ENCODE measurements around the gene PPP2R1B. TPM values are rescaled to one million over a fixed set of nuclear protein-coding genes. Genes with fewer than 3 reads are reported as not detected.

PPP2R1B gene
- total RNA-seq, 1 experiment from 2014 or later, result 109 TPM

DNA sequence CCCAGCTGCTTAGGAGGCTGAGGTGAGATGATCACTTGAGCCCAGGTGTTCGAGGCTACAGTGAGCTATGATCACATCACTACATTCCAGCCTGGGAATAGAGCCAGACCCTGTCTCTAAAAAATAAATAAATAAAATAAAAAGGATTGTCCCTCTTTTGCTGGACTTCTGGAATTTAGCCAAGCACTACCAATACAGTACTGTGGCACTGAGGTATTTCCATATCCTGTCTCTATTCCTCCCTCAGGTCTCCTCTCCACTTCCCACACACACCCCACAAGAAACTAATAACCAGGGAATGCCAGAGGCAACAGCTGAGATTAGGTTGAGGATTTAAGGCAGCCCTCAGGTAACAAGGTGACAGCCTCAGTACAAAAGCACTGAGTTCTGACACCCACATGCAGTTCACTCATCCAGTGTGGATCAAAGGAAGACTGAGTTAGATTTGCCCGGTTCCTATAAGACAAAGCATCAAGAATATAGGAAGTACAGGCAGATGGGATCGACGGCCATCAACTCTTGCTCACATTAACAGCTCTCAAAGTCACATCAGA, 4.5 kb upstream of the PPP2R1B start:
- H3K27ac Mint-ChIP-seq (ENCODE audit: unreplicated experiment), result peak overlapping the region; percentile 29
- H3K36me3 ChIP-seq (ENCODE audit: control insufficient read depth, insufficient read depth, low read length), result no peaks in the 10 kb centered on the region
- ChIA-PET CTCF (no interaction called here), POLR2A (no interaction called here)
- H3K36me3 Mint-ChIP-seq (ENCODE audit: insufficient read depth, unreplicated experiment), result peaks cover 12% of the 10 kb centered on the region
- H3K4me3 ChIP-seq (ENCODE audit: low read depth, low read length), result no peak overlapping the region
- BruUV-seq (replicated peaks), result no TSS peak
- H3K4me3 Mint-ChIP-seq (ENCODE audit: unreplicated experiment), result no peak overlapping the region
- no peaks in the 10 kb centered on the region for H3K27me3 Mint-ChIP-seq (ENCODE audit: insufficient read depth, unreplicated experiment)
- no peaks in the 10 kb centered on the region for H3K9me3 Mint-ChIP-seq (ENCODE audit: unreplicated experiment)
- no peak for DNase-seq
- peaks cover 5% of the 10 kb centered on the region; the same call in 1 of the 2 replicates for H3K4me1 ChIP-seq
- H3K27me3 ChIP-seq (replicated peaks; ENCODE audit: control insufficient read depth, insufficient read depth, low read length), result no peaks in the 10 kb centered on the region
- intact Hi-C loops (cut with micrococcal nuclease; ENCODE audit: unreplicated experiment), result no loop called here
- no peaks in the 10 kb centered on the region for H3K9me3 ChIP-seq
- TF ChIP-seq, protein P1, sequence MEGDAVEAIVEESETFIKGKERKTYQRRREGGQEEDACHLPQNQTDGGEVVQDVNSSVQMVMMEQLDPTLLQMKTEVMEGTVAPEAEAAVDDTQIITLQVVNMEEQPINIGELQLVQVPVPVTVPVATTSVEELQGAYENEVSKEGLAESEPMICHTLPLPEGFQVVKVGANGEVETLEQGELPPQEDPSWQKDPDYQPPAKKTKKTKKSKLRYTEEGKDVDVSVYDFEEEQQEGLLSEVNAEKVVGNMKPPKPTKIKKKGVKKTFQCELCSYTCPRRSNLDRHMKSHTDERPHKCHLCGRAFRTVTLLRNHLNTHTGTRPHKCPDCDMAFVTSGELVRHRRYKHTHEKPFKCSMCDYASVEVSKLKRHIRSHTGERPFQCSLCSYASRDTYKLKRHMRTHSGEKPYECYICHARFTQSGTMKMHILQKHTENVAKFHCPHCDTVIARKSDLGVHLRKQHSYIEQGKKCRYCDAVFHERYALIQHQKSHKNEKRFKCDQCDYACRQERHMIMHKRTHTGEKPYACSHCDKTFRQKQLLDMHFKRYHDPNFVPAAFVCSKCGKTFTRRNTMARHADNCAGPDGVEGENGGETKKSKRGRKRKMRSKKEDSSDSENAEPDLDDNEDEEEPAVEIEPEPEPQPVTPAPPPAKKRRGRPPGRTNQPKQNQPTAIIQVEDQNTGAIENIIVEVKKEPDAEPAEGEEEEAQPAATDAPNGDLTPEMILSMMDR (IDR thresholded peaks at IDR 0.05; ENCODE audit: insufficient read depth in 1 of 2, low read depth in 1 of 2, low read length in 1 of 2, severe bottlenecking in 1 of 2, unreplicated experiment in 1 of 2), result no peak
- peaks cover 13% of the 10 kb centered on the region for H3K4me1 Mint-ChIP-seq (ENCODE audit: low read depth, unreplicated experiment)

DNA sequence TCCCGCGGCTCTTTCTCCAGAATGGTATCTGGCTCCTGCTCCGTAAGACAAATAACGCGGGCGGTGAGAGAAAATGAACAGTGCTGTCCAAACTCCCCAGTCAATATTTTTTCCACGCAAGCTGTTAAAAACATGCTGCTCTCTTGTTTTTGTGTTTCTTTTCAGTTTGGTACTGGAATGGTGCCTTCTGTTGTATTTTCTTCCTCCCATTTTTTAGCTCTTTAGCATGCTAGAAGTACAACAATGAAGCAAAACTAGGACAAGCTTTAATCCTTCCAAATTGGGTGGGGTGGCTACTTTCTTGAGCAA, 599 bp upstream of the PPP2R1B start:
- ChIA-PET CTCF (interaction anchor here (1.0 to 4.6 kb wide), 8 partner anchors 8 to 312 kb away, joined by 3 to 46 read pairs (median 4); partner anchors contain the start of gene ALG9), POLR2A (interaction anchor here (0.8 to 2.2 kb wide), 6 partner anchors 9 to 143 kb away, joined by 3 to 17 read pairs (median 8); partner anchors contain the start of gene ALG9)
- peaks cover 44% of the 10 kb centered on the region for H3K36me3 Mint-ChIP-seq (ENCODE audit: insufficient read depth, unreplicated experiment)
- H3K36me3 ChIP-seq (ENCODE audit: control insufficient read depth, insufficient read depth, low read length), result 0 out of 2 replicates have a peak, but pooled peaks cover 2% of the 10 kb centered on the region
- no peaks in the 10 kb centered on the region for H3K9me3 Mint-ChIP-seq (ENCODE audit: unreplicated experiment)
- peaks cover 22% of the 10 kb centered on the region for H3K4me1 Mint-ChIP-seq (ENCODE audit: low read depth, unreplicated experiment)
- H3K27ac Mint-ChIP-seq (ENCODE audit: unreplicated experiment), result peak overlapping the region; percentile 84
- H3K4me1 ChIP-seq, result peaks cover 10% of the 10 kb centered on the region
- peak overlapping the region; percentile 85 for H3K4me3 Mint-ChIP-seq (ENCODE audit: unreplicated experiment)
- no peak for DNase-seq
- no TSS peak for BruUV-seq (replicated peaks)
- H3K27me3 Mint-ChIP-seq (ENCODE audit: insufficient read depth, unreplicated experiment), result no peaks in the 10 kb centered on the region
- H3K4me3 ChIP-seq (ENCODE audit: low read depth, low read length), result peak overlapping the region; percentile 61
- H3K27me3 ChIP-seq (replicated peaks; ENCODE audit: control insufficient read depth, insufficient read depth, low read length), result no peaks in the 10 kb centered on the region
- TF ChIP-seq, protein P1 (IDR thresholded peaks at IDR 0.05; ENCODE audit: insufficient read depth in 1 of 2, low read depth in 1 of 2, low read length in 1 of 2, severe bottlenecking in 1 of 2, unreplicated experiment in 1 of 2), result peak in 1 of 2 experiments; percentile 0
- H3K9me3 ChIP-seq, result no peaks in the 10 kb centered on the region
- intact Hi-C loops (cut with micrococcal nuclease; ENCODE audit: unreplicated experiment), result loop anchor here (1.0 to 2.0 kb wide), 6 partner anchors 11 to 164 kb away; partner anchors contain the start of gene SIK2

DNA sequence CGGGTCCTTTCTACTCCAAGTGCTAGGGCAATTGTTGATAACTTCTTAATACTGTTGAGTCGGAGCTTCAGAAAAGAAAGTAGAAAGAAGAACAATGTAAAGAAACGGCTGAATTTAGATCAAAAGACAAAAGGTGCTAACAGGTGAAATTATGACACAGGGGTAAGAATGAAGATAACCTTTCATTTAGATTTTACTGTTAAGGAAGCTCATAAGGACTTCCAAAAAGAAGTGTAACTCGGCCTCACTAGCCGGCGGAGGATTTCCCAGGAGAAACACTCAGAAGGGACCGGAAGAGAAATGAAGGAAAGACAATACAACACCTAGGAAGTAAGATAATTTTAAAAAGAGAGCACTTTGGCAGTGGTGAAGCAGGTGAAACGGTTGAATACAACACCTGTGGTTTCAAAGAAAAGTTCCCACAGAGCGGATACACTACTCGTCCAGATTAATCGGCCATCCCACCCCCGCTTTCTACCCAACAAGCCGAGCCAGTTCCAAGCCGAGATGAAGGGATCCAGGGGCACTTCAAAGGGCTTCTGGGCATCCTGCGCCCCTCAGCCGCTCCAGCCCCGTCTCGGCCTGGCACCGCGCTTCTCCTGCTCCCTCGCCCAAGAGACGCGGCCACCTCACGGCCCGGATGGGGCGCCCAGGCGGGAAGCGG, 737 bp downstream of the PPP2R1B start:
- intact Hi-C loops (cut with micrococcal nuclease; ENCODE audit: unreplicated experiment), result loop anchor here (1.0 kb wide), 1 partner anchor 9 kb away; no protein-coding TSS in a partner anchor
- POLR2A ChIA-PET, result interaction anchor here (0.5 to 2.2 kb wide), 7 partner anchors 9 to 466 kb away, joined by 3 to 17 read pairs (median 4); no protein-coding TSS in a partner anchor
- H3K4me3 Mint-ChIP-seq (ENCODE audit: unreplicated experiment), result peak overlapping the region; percentile 85

More for the DNA sequence above, 737 bp downstream of the PPP2R1B start:
- TF ChIP-seq, protein P1 (IDR thresholded peaks at IDR 0.05; ENCODE audit: insufficient read depth in 1 of 2, low read depth in 1 of 2, low read length in 1 of 2, severe bottlenecking in 1 of 2, unreplicated experiment in 1 of 2), result no peak
- Mint-ChIP-seq H3K4me1 (ENCODE audit: low read depth, unreplicated experiment) (peaks cover 16% of the 10 kb centered on the region), H3K36me3 (ENCODE audit: insufficient read depth, unreplicated experiment) (peaks cover 57% of the 10 kb centered on the region), H3K9me3 (ENCODE audit: unreplicated experiment) (no peaks in the 10 kb centered on the region), H3K27ac (ENCODE audit: unreplicated experiment) (peak overlapping the region; percentile 84), H3K27me3 (ENCODE audit: insufficient read depth, unreplicated experiment) (no peaks in the 10 kb centered on the region)
- H3K9me3 ChIP-seq, result no peaks in the 10 kb centered on the region
- TSS peak; percentile 23 for BruUV-seq (replicated peaks)
- no peak for DNase-seq
- CTCF ChIA-PET, result interaction anchor here (0.7 to 4.6 kb wide), 10 partner anchors 12 to 311 kb away, joined by 3 to 46 read pairs (median 4); partner anchors contain the start of gene ALG9
- peak overlapping the region; percentile 61 for H3K4me3 ChIP-seq (ENCODE audit: low read depth, low read length)
- no peaks in the 10 kb centered on the region for H3K27me3 ChIP-seq (replicated peaks; ENCODE audit: control insufficient read depth, insufficient read depth, low read length)
- peaks cover 10% of the 10 kb centered on the region for H3K4me1 ChIP-seq
- 0 out of 2 replicates have a peak, but pooled peaks cover 2% of the 10 kb centered on the region for H3K36me3 ChIP-seq (ENCODE audit: control insufficient read depth, insufficient read depth, low read length)
